GM23248 (cell line): ENCODE results near the gene PHF21B. TPM values are rescaled to one million over a fixed set of nuclear protein-coding genes. Genes with fewer than 3 reads are reported as not detected.

Source experiments
- DNase-seq: peaks from one replicate; pipeline ENCODE4 v3.0.0-alpha.2; 2015
- H2AFZ ChIP-seq: fragments of 200-600 bp; sonication (generic); 2 replicates; pipeline ENCODE4 v1.6.1; 2016; ENCODE audit warnings: antibody characterized with exemption
- H3F3A ChIP-seq: fragments of 200-600 bp; sonication (generic); 2 replicates; pipeline ENCODE4 v1.6.1; 2016; ENCODE audit warnings: mild to moderate bottlenecking, antibody characterized with exemption, mixed run types; ENCODE audit not compliant: insufficient read depth
- H3K27ac ChIP-seq: fragments of 200-600 bp; sonication (generic); 2 replicates; pipeline ENCODE4 v1.5.1; 2016; ENCODE audit warnings: mild to moderate bottlenecking
- H3K27me3 ChIP-seq: fragments of 200-600 bp; sonication (generic); replicated peaks from 2 replicates; pipeline ENCODE4 v1.6.1; 2016; ENCODE audit warnings: mild to moderate bottlenecking; ENCODE audit not compliant: insufficient read depth
- H3K36me3 ChIP-seq: fragments of 200-600 bp; sonication (generic); 2 replicates; pipeline ENCODE4 v1.6.1; 2016; ENCODE audit warnings: low read depth, mild to moderate bottlenecking
- H3K4me1 ChIP-seq: fragments of 200-600 bp; sonication (generic); 2 replicates; pipeline ENCODE4 v1.6.1; 2016; ENCODE audit warnings: mild to moderate bottlenecking; ENCODE audit not compliant: insufficient read depth
- H3K4me2 ChIP-seq: fragments of 200-600 bp; sonication (generic); one replicate; pipeline ENCODE4 v1.6.1; 2016; ENCODE audit warnings: mild to moderate bottlenecking; ENCODE audit not compliant: unreplicated experiment
- H3K4me3 ChIP-seq: fragments of 200-600 bp; sonication (generic); 2 replicates; pipeline ENCODE4 v1.5.1; 2016; ENCODE audit warnings: mild to moderate bottlenecking
- H3K79me2 ChIP-seq: fragments of 200-600 bp; sonication (generic); 2 replicates; pipeline ENCODE4 v1.6.1; 2016; ENCODE audit warnings: mild to moderate bottlenecking; ENCODE audit not compliant: insufficient read depth
- H3K9ac ChIP-seq: fragments of 200-600 bp; sonication (generic); 2 replicates; pipeline ENCODE4 v1.6.1; 2016; ENCODE audit warnings: mild to moderate bottlenecking
- H3K9me2 ChIP-seq: fragments of 200-600 bp; sonication (generic); 2 replicates; pipeline ENCODE4 v1.6.1; 2016; ENCODE audit warnings: mixed run types, mild to moderate bottlenecking, moderate library complexity; ENCODE audit not compliant: insufficient read depth
- H3K9me3 ChIP-seq: fragments of 200-600 bp; sonication (generic); one replicate; pipeline ENCODE4 v1.6.1; 2017; ENCODE audit warnings: low read depth
- H4K20me1 ChIP-seq: fragments of 200-600 bp; sonication (generic); 2 replicates; pipeline ENCODE4 v1.6.0; 2016; ENCODE audit not compliant: insufficient read depth
- EZH2 ChIP-seq: fragments of 200-600 bp; sonication (generic); IDR thresholded peaks from 2 replicates; pipeline ENCODE4 v1.6.1; 2018; ENCODE audit warnings: antibody characterized with exemption, mild to moderate bottlenecking; ENCODE audit not compliant: insufficient read depth, poor library complexity, severe bottlenecking
- EZH2phosphoT487 ChIP-seq: fragments of 200-600 bp; sonication (generic); IDR thresholded peaks from 2 replicates; pipeline ENCODE4 v1.6.1; 2018; ENCODE audit warnings: antibody characterized with exemption, moderate library complexity, mild to moderate bottlenecking, low read depth; ENCODE audit not compliant: insufficient read depth
- WGBS, 2 experiments: methylation state at CpG; one replicate each; pipeline ENCODE4 v1.1.6; 2015 to 2017; ENCODE audit warnings: low lambda C conversion rate in 2 of 2, low coverage in 1 of 2; ENCODE audit errors: missing lambda C conversion rate in 2 of 2; 5-methylcytosine and 5-hydroxymethylcytosine counted together
- in situ Hi-C: fragments of 300-500 bp; cut with MboI; formaldehyde crosslinking; loops from 2 replicates; pipeline ENCODE4 v1.15.0; 2020
- polyA plus RNA-seq: library from polyadenylated mRNA; unstranded; fragments of >200 nt; fragmentation: Nextera tagmentation; extraction: Ambion mirVana; gene quantifications from 2 replicates; pipeline ENCODE4 v1.2.1, GENCODE V29; 2016
- total RNA-seq: library from RNA; depleted of rRNA; stranded (reverse); fragments of >200 nt; shearing (Covaris generic); gene quantifications from 2 replicates; pipeline ENCODE4 v1.2.3, GENCODE V29; 2014

PHF21B gene
- total and polyA plus RNA-seq, 2 experiments from 2014 or later: not detected

- Histone ChIP-seq H3K27ac (no peak overlapping the region), H3K4me3 (peak overlapping the region; percentile 47; the same call in 1 of the 2 replicates), H3K9me2 (no peaks in the 10 kb centered on the region), H3K27me3 (peaks cover 9% of the 10 kb centered on the region; the same call in 1 of the 2 replicates), H3K4me2 (peak overlapping the region; percentile 62), H4K20me1 (no peaks in the 10 kb centered on the region), H3F3A (no peaks in the 10 kb centered on the region), H3K4me1 (no peaks in the 10 kb centered on the region), H3K79me2 (no peaks in the 10 kb centered on the region), H3K36me3 (no peaks in the 10 kb centered on the region), H3K9me3 (no peaks in the 10 kb centered on the region), H2AFZ (peak overlapping the region; percentile 68), H3K9ac (no peak overlapping the region)
- WGBS, 2 experiments: 9% methylated on average over 26 of the region's 26 CpGs
- TF ChIP-seq EZH2phosphoT487 (no peak), EZH2 (no peak)
- in situ Hi-C loops: no loop called here
- DNase-seq: peak; percentile 59
Observed at GRCh38 chr22:44931077-44931540, 78.7 kb downstream of the PHF21B start.

GRCh38 chr22:44930711-44931035 lies 79.1 kb downstream of the PHF21B start:
- no peak for DNase-seq
- Histone ChIP-seq H4K20me1 (no peaks in the 10 kb centered on the region), H3F3A (no peaks in the 10 kb centered on the region), H3K4me3 (no peak overlapping the region), H3K4me1 (no peaks in the 10 kb centered on the region), H3K9ac (no peak overlapping the region), H2AFZ (peak overlapping the region; percentile 68; the same call in 1 of the 2 replicates), H3K9me2 (no peaks in the 10 kb centered on the region), H3K36me3 (no peaks in the 10 kb centered on the region), H3K27ac (no peak overlapping the region), H3K9me3 (no peaks in the 10 kb centered on the region), H3K4me2 (peak overlapping the region; percentile 62), H3K79me2 (no peaks in the 10 kb centered on the region), H3K27me3 (peaks cover 7% of the 10 kb centered on the region; the same call in 1 of the 2 replicates)
- no peak for TF ChIP-seq EZH2
- TF ChIP-seq EZH2phosphoT487: no peak
- WGBS, 2 experiments: 66 to 69% methylated on average over 8 of the region's 8 CpGs
- in situ Hi-C loops: no loop called here

- H3K4me1 ChIP-seq: no peaks in the 10 kb centered on the region
- H3K79me2 ChIP-seq: no peaks in the 10 kb centered on the region
- no peaks in the 10 kb centered on the region for H4K20me1 ChIP-seq
- no peak overlapping the region for H3K27ac ChIP-seq
- no peak for DNase-seq
- no peaks in the 10 kb centered on the region for H3K36me3 ChIP-seq
- H3K27me3 ChIP-seq: peaks cover 5% of the 10 kb centered on the region; the same call in 1 of the 2 replicates
- H3K9ac ChIP-seq: no peak overlapping the region
- in situ Hi-C loops: no loop called here
- H3K9me2 ChIP-seq: no peaks in the 10 kb centered on the region
- TF ChIP-seq EZH2phosphoT487 (no peak), EZH2 (no peak)
- 75 to 76% methylated on average over 13 of the region's 13 CpGs for WGBS, 2 experiments
- H3K4me3 ChIP-seq: no peak overlapping the region
- H3F3A ChIP-seq: no peaks in the 10 kb centered on the region
- no peak overlapping the region for H2AFZ ChIP-seq
- H3K4me2 ChIP-seq: no peak overlapping the region
- H3K9me3 ChIP-seq: no peaks in the 10 kb centered on the region
Observed at GRCh38 chr22:44930016-44930710, 79.6 kb downstream of the PHF21B start.

GRCh38 chr22:44929359-44930015 lies 80.3 kb downstream of the PHF21B start:
- Histone ChIP-seq H3K4me1 (no peaks in the 10 kb centered on the region), H3K9me2 (no peaks in the 10 kb centered on the region), H3K9ac (no peak overlapping the region), H3K36me3 (no peaks in the 10 kb centered on the region), H2AFZ (no peak overlapping the region), H3K27ac (no peak overlapping the region), H3K9me3 (no peaks in the 10 kb centered on the region), H3K4me3 (no peak overlapping the region), H3K79me2 (no peaks in the 10 kb centered on the region), H4K20me1 (no peaks in the 10 kb centered on the region), H3K27me3 (peaks cover 5% of the 10 kb centered on the region; the same call in 1 of the 2 replicates), H3F3A (no peaks in the 10 kb centered on the region), H3K4me2 (no peak overlapping the region)
- in situ Hi-C loops: no loop called here
- WGBS, 2 experiments: 67 to 72% methylated on average over 18 of the region's 18 CpGs
- no peak for DNase-seq
- TF ChIP-seq EZH2 (no peak), EZH2phosphoT487 (no peak)
